Measurements from ENCODE around the gene PDXP.

Gene PDXP

DNA sequence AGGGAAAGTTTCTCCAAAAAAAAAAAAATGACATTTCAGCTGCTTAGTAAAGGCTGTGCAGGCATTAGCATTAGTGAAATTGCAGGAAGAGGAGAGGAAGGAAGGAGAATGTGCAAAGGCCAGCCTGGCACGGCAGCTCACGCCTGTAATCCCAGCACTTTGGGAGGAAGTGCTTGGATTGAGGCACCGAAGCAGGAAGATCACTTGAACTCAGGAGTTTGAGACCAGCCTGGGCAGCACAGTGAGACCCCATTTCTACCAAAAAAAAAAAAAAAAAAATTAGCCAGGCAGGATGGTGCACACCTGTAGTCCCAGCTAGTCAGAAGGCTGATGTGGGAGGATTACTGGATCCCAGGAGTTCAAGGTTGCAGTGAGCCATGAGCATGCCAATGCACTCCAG is 46.1 kb downstream of the PDXP start:
- no peak for DNase-seq

DNA sequence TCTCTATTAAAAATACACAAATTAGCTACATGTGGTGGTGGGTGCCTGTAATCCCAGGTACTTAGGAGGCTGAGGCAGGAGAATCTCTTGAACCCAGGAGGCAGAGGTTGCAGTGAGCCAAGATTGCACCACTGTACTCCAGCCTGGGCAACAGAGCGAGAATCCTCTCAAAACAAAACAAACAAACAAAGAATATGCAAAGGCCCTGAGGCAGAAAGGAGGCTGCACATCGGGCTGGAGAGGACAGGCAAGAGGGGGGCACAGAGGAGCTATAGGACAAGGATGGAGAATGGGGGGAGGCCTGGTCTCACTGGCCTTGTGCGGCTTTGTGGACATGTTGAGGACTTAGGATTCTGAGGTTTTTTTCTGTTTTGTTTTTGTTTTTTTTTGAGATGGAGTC is 46.7 kb downstream of the PDXP start:
- no peak for DNase-seq

DNA sequence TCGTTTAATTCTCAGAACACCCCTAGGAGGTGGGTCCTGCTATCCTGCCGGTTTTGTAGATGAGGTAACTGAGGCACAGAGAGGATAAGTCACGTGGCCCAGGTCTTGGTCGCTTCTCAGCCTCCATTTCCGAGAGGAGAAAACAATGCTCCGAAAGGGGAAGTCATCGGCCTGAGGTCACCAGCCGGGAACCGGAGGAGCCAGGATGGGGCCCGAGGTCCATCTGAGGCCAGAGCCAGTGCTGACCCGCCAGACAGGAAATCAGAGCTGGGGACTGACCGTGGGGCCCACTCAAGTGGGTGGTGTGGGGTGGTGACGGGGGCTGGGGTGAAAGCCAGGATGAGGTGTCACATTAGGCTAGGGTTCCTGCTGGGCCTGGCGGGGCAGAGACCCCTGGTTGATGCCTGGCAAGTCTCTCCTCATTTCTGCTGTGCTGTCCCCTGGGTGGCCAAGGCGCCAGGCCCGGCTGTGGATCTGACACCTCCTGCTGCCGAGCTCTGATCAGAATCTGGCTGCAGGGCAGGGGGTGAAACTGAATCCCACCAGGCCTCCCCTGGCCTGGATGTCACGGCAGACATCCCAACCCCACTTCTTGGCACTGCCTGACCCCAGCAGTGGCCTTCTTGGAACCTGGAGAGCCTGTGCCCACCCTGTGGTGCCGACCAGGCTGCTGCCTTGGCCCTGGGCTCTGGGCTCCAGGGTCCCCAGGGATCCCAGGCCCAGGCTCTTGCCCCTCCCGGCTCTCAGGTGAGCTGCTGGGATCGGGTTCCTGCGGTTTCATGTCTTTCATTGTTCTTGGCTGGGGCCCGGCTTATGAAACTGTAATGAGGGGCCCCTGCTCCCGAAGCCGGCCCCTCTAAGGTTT is 50.3 kb downstream of the PDXP start:
- no peak for DNase-seq

DNA sequence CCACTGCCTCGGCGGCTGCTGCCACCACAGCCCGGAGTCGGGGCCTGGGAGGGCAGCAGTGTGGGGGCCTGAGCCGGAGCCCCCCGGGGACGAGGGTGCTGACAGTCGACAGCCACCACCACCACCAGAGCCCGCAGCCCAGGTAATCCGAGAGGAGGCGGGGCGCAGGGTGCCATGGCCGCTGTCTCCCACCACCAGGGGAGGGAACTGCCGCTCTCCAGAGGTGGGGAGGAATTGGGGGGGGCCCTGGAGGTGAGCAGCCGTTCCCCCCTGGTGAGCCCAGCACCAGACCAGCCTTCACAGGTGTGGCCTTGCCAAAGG is 50.9 kb downstream of the PDXP start:
- DNase-seq: no peak

DNA sequence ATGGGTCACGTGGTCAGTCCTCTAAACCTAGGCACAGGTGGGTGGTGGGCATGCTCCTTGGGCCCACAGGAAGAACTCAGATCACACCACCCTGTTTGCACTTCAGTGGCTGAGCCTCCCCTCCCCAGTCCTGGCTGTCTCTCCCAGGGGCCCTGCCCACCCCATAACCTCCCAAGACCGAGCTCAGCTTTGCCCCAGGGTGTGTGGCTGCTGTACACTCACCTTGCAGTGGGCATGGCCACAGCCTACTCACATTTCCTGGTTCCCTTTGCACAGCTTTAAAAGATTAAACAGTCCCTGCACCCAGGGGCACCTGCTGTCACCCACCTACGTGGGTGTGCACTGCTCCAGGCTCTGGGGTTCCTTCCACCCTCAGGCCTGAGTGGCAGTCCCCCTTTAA is 52.2 kb downstream of the PDXP start:
- no peak for DNase-seq

DNA sequence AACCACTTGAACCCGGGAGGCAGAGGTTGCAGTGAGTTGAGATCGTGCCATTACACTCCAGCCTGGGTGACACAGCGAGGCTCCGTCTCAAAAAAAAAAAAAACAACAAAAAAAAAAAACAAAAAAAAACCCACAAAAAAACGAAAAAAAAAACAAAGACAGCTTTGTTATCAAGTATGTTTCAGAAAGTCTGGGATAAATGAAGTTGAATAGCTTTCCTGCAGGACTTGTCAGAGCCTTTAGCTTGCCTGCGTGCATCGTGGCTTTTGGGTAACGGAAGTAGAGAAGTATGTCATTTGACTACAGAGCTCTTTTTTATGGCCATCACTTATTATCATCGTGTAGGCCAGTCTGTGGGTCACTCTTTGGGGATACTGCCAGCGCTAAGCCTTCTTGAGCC is 53.0 kb downstream of the PDXP start:
- DNase-seq: no peak

DNA sequence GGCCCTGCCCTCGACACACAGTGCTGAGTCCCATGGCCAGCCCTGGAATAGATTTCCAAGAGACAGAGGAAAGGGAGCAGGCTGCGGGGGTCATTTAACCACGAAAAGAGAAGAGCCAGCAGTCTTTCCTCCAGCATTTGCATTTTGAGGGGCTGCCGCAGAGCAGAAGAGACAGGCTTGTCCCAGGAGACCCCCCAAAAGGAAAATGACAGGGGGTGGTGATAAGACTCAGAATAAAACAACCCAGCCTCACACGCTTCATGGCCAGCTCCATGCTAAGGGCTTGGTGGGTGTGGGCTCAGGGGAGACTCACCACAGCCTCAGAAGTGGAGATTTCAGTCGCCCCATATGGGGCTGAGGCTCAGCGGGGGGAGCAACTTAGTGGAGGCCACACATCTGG is 55.2 kb downstream of the PDXP start:
- DNase-seq: no peak

DNA sequence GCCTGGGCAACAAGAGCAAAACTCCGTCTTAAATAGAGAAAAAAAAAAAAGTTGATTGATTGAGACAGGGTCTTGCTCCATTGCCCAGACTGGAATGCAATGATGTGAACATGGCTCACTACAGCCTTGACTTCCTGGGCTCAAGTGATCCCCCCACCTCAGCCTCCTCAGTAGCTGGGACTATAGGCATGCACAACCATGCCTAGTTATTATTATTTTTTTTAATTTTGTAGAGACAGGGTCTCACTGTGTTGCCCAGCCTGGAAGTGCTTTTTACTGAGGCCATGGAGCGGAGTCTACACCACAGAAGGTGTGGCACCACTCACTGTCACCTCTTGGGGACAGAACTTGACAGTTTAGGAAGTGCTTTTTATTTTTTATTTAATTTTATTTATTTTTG is 56.1 kb downstream of the PDXP start:
- DNase-seq: no peak

DNA sequence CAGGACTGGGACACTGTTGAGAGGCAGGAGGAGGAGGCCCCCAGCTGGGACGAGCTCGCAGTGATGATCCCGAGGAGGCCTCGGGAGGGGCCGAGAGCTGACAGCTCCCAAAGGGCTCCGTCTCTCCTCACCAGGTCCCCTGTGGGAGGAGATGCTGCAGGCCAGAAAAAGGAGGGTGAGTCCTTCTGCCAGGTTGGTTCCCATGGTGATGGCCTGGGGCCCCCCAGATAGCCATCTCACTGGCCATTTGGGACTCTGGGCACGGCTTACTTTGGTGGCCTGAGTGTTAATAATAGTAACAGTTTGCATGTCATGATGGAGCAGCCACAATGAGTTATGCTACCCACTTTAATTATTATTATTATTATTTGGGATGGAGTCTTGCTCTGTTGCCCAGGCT is 57.2 kb downstream of the PDXP start:
- no peak for DNase-seq
